H9 (cell line): ENCODE measurements around the gene MTRF1. TPM values are rescaled to one million over a fixed set of nuclear protein-coding genes. Genes with fewer than 3 reads are reported as not detected.
A peak's percentile ranks its signal among the peaks of the same experiment; 100 is the strongest.

Source experiments
- DNase-seq: peaks from one replicate; pipeline ENCODE4 v3.0.0-alpha.2; 2017
- H2AFZ ChIP-seq: one replicate; pipeline ENCODE4 v1.6.1; 2013; ENCODE audit warnings: mild to moderate bottlenecking, low read length, control low read depth, moderate library complexity
- H2AK5ac ChIP-seq: 2 replicates; pipeline ENCODE4 v1.6.1; 2013; ENCODE audit warnings: low read length, control low read depth, mixed read lengths; ENCODE audit not compliant: insufficient read length
- H2BK120ac ChIP-seq: one replicate; pipeline ENCODE4 v1.6.1; 2013; ENCODE audit warnings: low read depth, mild to moderate bottlenecking, low read length, control low read depth, inconsistent platforms; ENCODE audit not compliant: poor library complexity, severe bottlenecking
- H2BK12ac ChIP-seq: 2 replicates; pipeline ENCODE4 v1.6.1; 2013; ENCODE audit warnings: low read length, control low read depth, mixed read lengths, low read depth; ENCODE audit not compliant: insufficient read length
- H2BK15ac ChIP-seq: 2 replicates; pipeline ENCODE4 v1.6.1; 2013; ENCODE audit warnings: low read depth, low read length, control low read depth
- H2BK20ac ChIP-seq: one replicate; pipeline ENCODE4 v1.6.1; 2013; ENCODE audit warnings: low read depth, mild to moderate bottlenecking, low read length, control low read depth, inconsistent platforms; ENCODE audit not compliant: poor library complexity, severe bottlenecking
- H2BK5ac ChIP-seq: 2 replicates; pipeline ENCODE4 v1.6.1; 2013; ENCODE audit warnings: low read length, control low read depth, mixed read lengths; ENCODE audit not compliant: insufficient read length
- H3K14ac ChIP-seq: 2 replicates; pipeline ENCODE4 v1.6.1; 2013; ENCODE audit warnings: low read length, control low read depth; ENCODE audit not compliant: insufficient read depth
- H3K18ac ChIP-seq: 2 replicates; pipeline ENCODE4 v1.6.1; 2013; ENCODE audit warnings: low read depth, mild to moderate bottlenecking, mixed read lengths, low read length, control low read depth; ENCODE audit not compliant: insufficient read length
- H3K23ac ChIP-seq: 2 replicates; pipeline ENCODE4 v1.6.1; 2013; ENCODE audit warnings: low read length, control low read depth, mixed read lengths, low read depth; ENCODE audit not compliant: insufficient read length
- H3K23me2 ChIP-seq: 2 replicates; pipeline ENCODE4 v1.6.1; 2013; ENCODE audit warnings: low read depth, mild to moderate bottlenecking, mixed read lengths, low read length, control low read depth; ENCODE audit not compliant: insufficient read length, poor library complexity, severe bottlenecking
- H3K27ac ChIP-seq: 2 replicates; pipeline ENCODE4 v1.5.1; 2013; ENCODE audit warnings: low read length, control low read depth, mixed read lengths, low read depth; ENCODE audit not compliant: insufficient read length
- H3K27me3 ChIP-seq: 2 replicates; pipeline ENCODE4 v1.6.1; 2013; ENCODE audit warnings: low read length, control low read depth, inconsistent platforms; ENCODE audit not compliant: insufficient read depth
- H3K4ac ChIP-seq: 2 replicates; pipeline ENCODE4 v1.6.1; 2013; ENCODE audit warnings: low read depth, mild to moderate bottlenecking, control low read depth, inconsistent platforms, low read length, moderate library complexity
- H3K4me1 ChIP-seq: 2 replicates; pipeline ENCODE4 v1.6.1; 2013; ENCODE audit warnings: low read length, control low read depth, inconsistent platforms; ENCODE audit not compliant: insufficient read depth
- H3K4me2 ChIP-seq: 2 replicates; pipeline ENCODE4 v1.6.1; 2013; ENCODE audit warnings: low read length, control low read depth, mixed read lengths; ENCODE audit not compliant: insufficient read length, insufficient read depth
- H3K56ac ChIP-seq: 2 replicates; pipeline ENCODE4 v1.6.1; 2013; ENCODE audit warnings: low read depth, mild to moderate bottlenecking, mixed read lengths, low read length, control low read depth; ENCODE audit not compliant: insufficient read length
- H3K79me1 ChIP-seq: 2 replicates; pipeline ENCODE4 v1.6.1; 2013; ENCODE audit warnings: low read depth, mild to moderate bottlenecking, moderate library complexity, low read length, control low read depth, inconsistent platforms; ENCODE audit not compliant: insufficient read depth, poor library complexity, severe bottlenecking
- H3K79me2 ChIP-seq: 2 replicates; pipeline ENCODE4 v1.6.1; 2013; ENCODE audit warnings: low read length, control low read depth, inconsistent platforms; ENCODE audit not compliant: insufficient read depth
- H3K9ac ChIP-seq: 2 replicates; pipeline ENCODE4 v1.6.1; 2013; ENCODE audit warnings: low read length, control low read depth, mixed read lengths; ENCODE audit not compliant: insufficient read length; ENCODE audit errors: extremely low read depth
- H3K9me3 ChIP-seq: one replicate; pipeline ENCODE4 v1.6.1; 2013; ENCODE audit warnings: low read depth, low read length, inconsistent platforms; ENCODE audit not compliant: control insufficient read depth
- H3T11ph ChIP-seq: one replicate; pipeline ENCODE4 v1.6.1; 2013; ENCODE audit warnings: mild to moderate bottlenecking, low read length, control low read depth, inconsistent platforms
- H4K20me1 ChIP-seq: one replicate; pipeline ENCODE4 v1.6.1; 2013; ENCODE audit not compliant: control insufficient read depth, insufficient read length, insufficient read depth
- H4K5ac ChIP-seq: 2 replicates; pipeline ENCODE4 v1.6.1; 2013; ENCODE audit warnings: low read depth, mild to moderate bottlenecking, mixed read lengths, low read length, control low read depth; ENCODE audit not compliant: insufficient read length
- H4K8ac ChIP-seq: replicated peaks from 2 replicates; pipeline ENCODE4 v1.6.1; 2013; ENCODE audit warnings: low read length, control low read depth, mixed read lengths, low read depth; ENCODE audit not compliant: insufficient read length
- H4K91ac ChIP-seq: 2 replicates; pipeline ENCODE4 v1.6.1; 2013; ENCODE audit warnings: low read depth, mild to moderate bottlenecking, moderate library complexity, mixed read lengths, low read length, control low read depth; ENCODE audit not compliant: insufficient read length
- H3K27ac Mint-ChIP-seq, 3 experiments: 2 replicates in 2 of 3; 3 replicates in 1 of 3; pipeline ENCODE4 v1.8.0; 2020 to 2021; ENCODE audit warnings: mixed read lengths in 3 of 3, mild to moderate bottlenecking in 1 of 3, moderate library complexity in 1 of 3
- H3K27me3 Mint-ChIP-seq: 2 replicates; pipeline ENCODE4 v1.8.0; 2021; ENCODE audit warnings: low read depth, mild to moderate bottlenecking, moderate library complexity, mixed read lengths
- H3K36me3 Mint-ChIP-seq, 3 experiments: 2 replicates in 2 of 3; 3 replicates in 1 of 3; pipeline ENCODE4 v1.8.0; 2020 to 2021; ENCODE audit warnings: low read depth in 3 of 3, mixed read lengths in 3 of 3; ENCODE audit not compliant: insufficient read depth in 1 of 3
- H3K4me1 Mint-ChIP-seq, 2 experiments: 2 replicates each; pipeline ENCODE4 v1.8.0; 2020; ENCODE audit warnings: mixed read lengths in 2 of 2
- H3K4me3 Mint-ChIP-seq, 2 experiments: 2 replicates in 1 of 2; 3 replicates in 1 of 2; pipeline ENCODE4 v1.8.0; 2020 to 2021; ENCODE audit warnings: mild to moderate bottlenecking in 2 of 2, mixed read lengths in 2 of 2, moderate library complexity in 1 of 2
- H3K9me3 Mint-ChIP-seq, 2 experiments: 2 replicates in 1 of 2; 3 replicates in 1 of 2; pipeline ENCODE4 v1.8.0; 2020; ENCODE audit warnings: mild to moderate bottlenecking in 2 of 2, mixed read lengths in 2 of 2, moderate library complexity in 1 of 2
- WGBS: extraction: QIAGEN DNeasy Blood & Tissue Kit; methylation state at CpG from one replicate; pipeline ENCODE4 v1.1.7; 2013; ENCODE audit warnings: missing lambda C conversion rate, low lambda C conversion rate, mixed read lengths; ENCODE audit not compliant: insufficient read length; ENCODE audit errors: extremely low coverage; 5-methylcytosine and 5-hydroxymethylcytosine counted together
- total RNA-seq: library from RNA; stranded (reverse); gene quantifications from 2 replicates; pipeline ENCODE4 v1.2.1, GENCODE V29; 2021
- TF ChIP-seq, protein P1 (sequence below): fragments of 200-600 bp; sonication (generic); conservative IDR thresholded peaks from 3 replicates; pipeline ENCODE4 v1.8.0; 2021; ENCODE audit warnings: antibody characterized with exemption, mild to moderate bottlenecking

MTRF1 gene
- total RNA-seq, 1 experiment from 2014 or later = 16.2 TPM

DNA sequence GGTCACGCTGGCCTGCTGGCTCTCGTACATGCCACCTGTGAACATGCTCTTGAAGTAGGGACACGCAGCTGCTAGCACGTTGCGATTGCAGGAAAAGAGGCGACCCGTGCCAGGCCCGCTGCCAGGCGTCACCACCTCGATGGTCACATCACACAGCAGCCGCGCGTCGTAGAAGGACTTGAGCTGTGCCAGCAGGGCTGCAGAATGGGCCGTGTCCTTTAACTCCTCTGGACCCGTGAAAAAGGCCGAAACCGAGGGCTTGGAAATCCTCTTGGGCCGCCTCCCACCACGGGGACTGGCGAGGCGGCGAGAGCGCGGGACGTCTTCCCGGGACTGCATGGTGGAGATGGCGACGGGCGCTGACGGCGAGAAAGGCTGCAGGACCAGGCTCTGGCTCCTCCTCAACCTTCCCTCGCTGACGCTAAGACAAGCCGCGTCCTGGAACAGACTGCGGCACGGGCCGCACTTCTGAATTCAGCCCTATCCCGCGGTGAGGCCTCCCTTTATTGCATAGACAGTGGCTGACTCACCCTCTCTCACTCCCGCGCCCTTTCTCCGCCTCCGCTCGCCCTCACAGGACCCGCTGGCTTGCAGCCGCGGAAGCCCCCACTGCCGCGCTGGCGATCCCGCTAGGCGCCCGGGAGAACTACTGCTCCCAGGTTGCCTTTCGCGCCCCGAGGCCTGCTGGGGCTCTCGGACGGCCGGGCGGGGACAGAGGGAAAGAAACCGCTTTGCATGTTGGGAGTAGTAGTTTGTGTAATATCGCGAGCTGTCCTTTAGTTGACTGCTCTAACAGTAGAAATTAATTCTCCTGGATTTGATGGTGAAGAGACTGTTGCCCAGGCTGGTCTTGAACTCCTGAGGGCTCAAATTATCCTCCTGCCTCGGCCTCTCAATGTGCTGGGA is 69.2 kb downstream of the MTRF1 start, which contains the start of gene KBTBD7:
Gene KBTBD7, minus strand, starts transcription at position 651 of the 906 bp plus-strand sequence. Its CDS starts 312 bp downstream, at position 339.
- Histone ChIP-seq H2BK15ac (no peak within 1 kb of the TSS), H3K4me1 (no peaks in the 10 kb centered on the region; the same call in 1 of the 2 replicates), H3K27ac (peak within 1 kb of the TSS; percentile 32), H3K18ac (peak within 1 kb of the TSS; percentile 86), H3K23me2 (no peaks in the 10 kb centered on the region), H3K79me2 (no peaks in the 10 kb centered on the region), H2BK20ac (no peak within 1 kb of the TSS), H2BK5ac (no peak within 1 kb of the TSS), H3K4ac (no peak within 1 kb of the TSS), H2AFZ (peak within 1 kb of the TSS; percentile 84), H2BK120ac (no peak within 1 kb of the TSS), H4K91ac (no peak within 1 kb of the TSS), H4K5ac (no peak within 1 kb of the TSS), H3K9me3 (no peaks in the 10 kb centered on the region), H3K4me2 (peak within 1 kb of the TSS; percentile 65), H3K23ac (no peak within 1 kb of the TSS), H4K20me1 (no peaks in the 10 kb centered on the region), H4K8ac (no peak within 1 kb of the TSS), H3K79me1 (no peaks in the 10 kb centered on the region), H2BK12ac (no peak within 1 kb of the TSS), H3K27me3 (no peaks in the 10 kb centered on the region), H2AK5ac (no peak within 1 kb of the TSS), H3K14ac (peak within 1 kb of the TSS; percentile 96), H3K9ac (peak within 1 kb of the TSS; percentile 76), H3T11ph (no peak within 1 kb of the TSS), H3K56ac (no peak within 1 kb of the TSS)
- Mint-ChIP-seq H3K4me3 (peak within 1 kb of the TSS; percentile 80 to 90), H3K4me1 (peaks cover 15 to 19% of the 10 kb centered on the region in 2 experiments), H3K9me3 (peaks cover 7 to 8% of the 10 kb centered on the region in 2 experiments; a peak in 4 of 5 replicates), H3K27me3 (peaks cover 4% of the 10 kb centered on the region; the same call in 1 of the 2 replicates), H3K36me3 (peaks cover 13 to 16% (median 13%) of the 10 kb centered on the region in 3 experiments), H3K27ac (peak within 1 kb of the TSS; percentile 94 to 98 (median 95); a peak in 6 of 7 replicates)
- TF ChIP-seq, protein P1, sequence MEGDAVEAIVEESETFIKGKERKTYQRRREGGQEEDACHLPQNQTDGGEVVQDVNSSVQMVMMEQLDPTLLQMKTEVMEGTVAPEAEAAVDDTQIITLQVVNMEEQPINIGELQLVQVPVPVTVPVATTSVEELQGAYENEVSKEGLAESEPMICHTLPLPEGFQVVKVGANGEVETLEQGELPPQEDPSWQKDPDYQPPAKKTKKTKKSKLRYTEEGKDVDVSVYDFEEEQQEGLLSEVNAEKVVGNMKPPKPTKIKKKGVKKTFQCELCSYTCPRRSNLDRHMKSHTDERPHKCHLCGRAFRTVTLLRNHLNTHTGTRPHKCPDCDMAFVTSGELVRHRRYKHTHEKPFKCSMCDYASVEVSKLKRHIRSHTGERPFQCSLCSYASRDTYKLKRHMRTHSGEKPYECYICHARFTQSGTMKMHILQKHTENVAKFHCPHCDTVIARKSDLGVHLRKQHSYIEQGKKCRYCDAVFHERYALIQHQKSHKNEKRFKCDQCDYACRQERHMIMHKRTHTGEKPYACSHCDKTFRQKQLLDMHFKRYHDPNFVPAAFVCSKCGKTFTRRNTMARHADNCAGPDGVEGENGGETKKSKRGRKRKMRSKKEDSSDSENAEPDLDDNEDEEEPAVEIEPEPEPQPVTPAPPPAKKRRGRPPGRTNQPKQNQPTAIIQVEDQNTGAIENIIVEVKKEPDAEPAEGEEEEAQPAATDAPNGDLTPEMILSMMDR = no peak
- DNase-seq = peak; percentile 97
- WGBS = no CpG with 5 or more reads among the region's 66 CpGs
